Common myeloid progenitor, CD34-positive (primary cell): ENCODE measurements around the gene CLTCL1.
A peak's percentile ranks its signal among the peaks of the same experiment; 100 is the strongest.

Source experiments
- CTCF ChIA-PET: fragments of 350-600 bp; sonication (Branson Sonifier 250); formaldehyde crosslinking; loops from one replicate; lab custom pipeline; 2021; ENCODE audit warnings: antibody characterized with exemption; lab: Charles Lee
- POLR2A ChIA-PET: fragments of 350-600 bp; sonication (Branson Sonifier 250); formaldehyde crosslinking; loops from one replicate; lab custom pipeline; 2021; ENCODE audit warnings: antibody characterized with exemption; lab: Charles Lee
- DNase-seq, 3 donors: peaks; one replicate each; pipeline versions ENCODE4 v3.0.0 to v3.0.0-alpha.2; 2013
- H3K27ac ChIP-seq, 2 experiments: 1 replicate in 1 of 2; 2 replicates in 1 of 2; pipeline ENCODE4 v1.7.0; 2013; ENCODE audit warnings: inconsistent platforms in 2 of 2, low read length in 2 of 2, mild to moderate bottlenecking in 2 of 2, low read depth in 1 of 2, moderate library complexity in 1 of 2; ENCODE audit not compliant: severe bottlenecking in 2 of 2, insufficient read depth in 1 of 2, poor library complexity in 1 of 2
- H3K27me3 ChIP-seq, 5 experiments: replicated peaks in 2 of 5; 1 replicate in 3 of 5; 2 replicates in 2 of 5; pipeline versions ENCODE4 v1.6.1 to v1.7.0; 2013; ENCODE audit warnings: low read length in 4 of 5, mild to moderate bottlenecking in 2 of 5, moderate library complexity in 2 of 5, inconsistent platforms in 1 of 5; ENCODE audit not compliant: insufficient read depth in 5 of 5, control insufficient read depth in 4 of 5
- H3K36me3 ChIP-seq, 4 experiments: 1 replicate in 2 of 4; 2 replicates in 2 of 4; pipeline versions ENCODE4 v1.6.1 to v1.7.0; 2013; ENCODE audit warnings: low read length in 3 of 4, control low read depth in 1 of 4, mild to moderate bottlenecking in 1 of 4; ENCODE audit not compliant: control insufficient read depth in 4 of 4, insufficient read depth in 4 of 4
- H3K4me1 ChIP-seq, 4 experiments: 1 replicate in 3 of 4; 2 replicates in 1 of 4; pipeline versions ENCODE4 v1.6.1 to v1.7.1; 2013; ENCODE audit warnings: low read length in 3 of 4, mild to moderate bottlenecking in 3 of 4, control low read depth in 1 of 4, inconsistent platforms in 1 of 4, moderate library complexity in 1 of 4; ENCODE audit not compliant: control insufficient read depth in 4 of 4, insufficient read depth in 4 of 4; ENCODE audit errors: control extremely low read depth in 1 of 4
- H3K4me3 ChIP-seq, 7 experiments: 1 replicate in 4 of 7; 2 replicates in 3 of 7; pipeline versions ENCODE4 v1.5.1 to v1.7.0; 2013; ENCODE audit warnings: mild to moderate bottlenecking in 7 of 7, low read length in 6 of 7, moderate library complexity in 6 of 7, inconsistent platforms in 2 of 7, low read depth in 2 of 7, control low read depth in 1 of 7; ENCODE audit not compliant: insufficient read depth in 4 of 7, control insufficient read depth in 1 of 7; ENCODE audit errors: extremely low read depth in 1 of 7
- H3K9me3 ChIP-seq, 5 experiments: 1 replicate in 4 of 5; 2 replicates in 1 of 5; pipeline versions ENCODE4 v1.6.1 to v1.7.1; 2013; ENCODE audit warnings: low read length in 4 of 5, mild to moderate bottlenecking in 2 of 5, inconsistent platforms in 1 of 5, low read depth in 1 of 5, moderate library complexity in 1 of 5; ENCODE audit not compliant: control insufficient read depth in 4 of 5, insufficient read depth in 2 of 5; ENCODE audit errors: control extremely low read depth in 1 of 5
- WGBS: methylation state at CpG from one replicate; pipeline ENCODE4 v1.1.5; 2013; ENCODE audit not compliant: insufficient coverage; 5-methylcytosine and 5-hydroxymethylcytosine counted together

The CLTCL1 gene

GRCh38 chr22:19187716-19188563 lies 103.6 kb downstream of the CLTCL1 start:
- ChIA-PET CTCF (interaction anchor here (1.0 kb wide), 1 partner anchor 9 kb away, joined by 3 read pairs; no protein-coding TSS in a partner anchor), POLR2A (no interaction called here)
- H3K36me3 ChIP-seq: no peaks in the 10 kb centered on the region
- no peak for DNase-seq
- 100% methylated on average over 2 of the region's 6 CpGs for WGBS
- no peaks in the 10 kb centered on the region for H3K27me3 ChIP-seq
- H3K27ac ChIP-seq: no peak overlapping the region
- no peak overlapping the region for H3K4me3 ChIP-seq
- no peaks in the 10 kb centered on the region for H3K9me3 ChIP-seq
- H3K4me1 ChIP-seq: no peaks in the 10 kb centered on the region

DNA sequence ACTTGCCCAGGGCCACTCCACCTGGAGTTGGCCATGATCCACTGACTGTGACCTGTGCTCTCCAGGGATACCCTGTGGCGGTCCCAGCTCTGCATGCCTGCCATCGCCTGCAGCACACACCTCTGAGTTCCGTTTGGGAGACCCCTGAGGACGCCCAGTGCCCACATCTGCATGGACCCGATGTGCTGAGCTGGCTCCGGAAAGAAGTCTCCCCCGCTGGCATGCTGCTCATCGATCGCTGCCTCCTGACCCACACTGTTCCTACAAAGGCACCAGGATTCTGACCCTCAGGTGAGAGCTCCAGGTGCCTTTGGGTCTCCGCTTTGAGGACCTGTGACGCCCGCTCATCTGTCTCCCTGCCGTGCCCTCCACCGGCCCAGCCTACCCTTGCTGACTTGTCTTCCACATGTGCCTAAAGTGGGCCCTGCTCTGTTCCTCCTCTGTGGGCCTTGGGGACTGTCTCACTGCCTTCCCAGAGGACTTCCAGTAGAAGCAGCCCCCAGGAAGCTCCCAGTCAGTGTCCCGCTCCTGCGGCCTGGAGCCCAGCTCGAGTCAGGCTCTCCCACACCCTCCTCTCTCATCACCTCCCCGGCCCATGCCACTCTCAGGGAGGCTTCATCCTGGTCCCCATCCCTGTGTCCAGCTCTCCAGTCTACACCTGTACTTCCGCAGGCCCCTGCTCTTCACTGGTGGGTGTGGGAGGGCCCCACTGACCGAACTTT lies 107.1 kb downstream of the CLTCL1 start:
- Histone ChIP-seq H3K27me3 (peaks cover 0 to 1% (median 0%) of the 10 kb centered on the region in 5 experiments), H3K27ac (no peak overlapping the region), H3K9me3 (no peaks in the 10 kb centered on the region), H3K4me3 (no peak overlapping the region), H3K36me3 (no peaks in the 10 kb centered on the region), H3K4me1 (peaks cover 0 to 12% (median 7%) of the 10 kb centered on the region in 4 experiments)
- ChIA-PET CTCF (no interaction called here), POLR2A (no interaction called here)
- WGBS: 97% methylated on average over 20 of the region's 20 CpGs
- DNase-seq: no peak

DNA sequence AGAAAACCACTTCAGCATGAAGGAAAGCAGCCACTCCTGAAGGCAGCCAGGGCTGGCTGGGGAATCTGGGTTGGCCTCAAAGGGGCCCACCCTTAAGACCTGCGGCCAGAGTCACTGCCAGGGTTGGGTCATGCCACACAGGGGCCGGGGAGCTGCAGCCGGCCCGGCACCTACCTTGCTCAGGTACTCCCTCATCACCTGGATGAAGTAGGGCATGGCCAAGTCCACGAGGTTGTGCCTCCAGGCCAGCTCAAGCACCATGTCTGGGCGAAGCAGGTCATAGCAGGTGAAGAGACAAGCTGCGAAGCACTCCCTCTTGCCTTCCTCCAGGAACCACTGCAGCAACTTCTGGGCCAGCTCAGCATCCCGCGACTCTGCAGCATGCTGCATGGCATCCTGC lies 108.3 kb downstream of the CLTCL1 start:
- H3K4me3 ChIP-seq: no peak overlapping the region
- no peak overlapping the region for H3K27ac ChIP-seq
- peaks cover 0 to 1% (median 0%) of the 10 kb centered on the region in 5 experiments for H3K27me3 ChIP-seq
- H3K36me3 ChIP-seq: no peaks in the 10 kb centered on the region
- CTCF ChIA-PET: interaction anchor here (1.0 kb wide), 1 partner anchor 12 kb away, joined by 3 read pairs; no protein-coding TSS in a partner anchor
- H3K4me1 ChIP-seq: peaks cover 0 to 19% (median 13%) of the 10 kb centered on the region in 4 experiments
- POLR2A ChIA-PET: no interaction called here
- WGBS: 92% methylated on average over 9 of the region's 9 CpGs
- H3K9me3 ChIP-seq: no peaks in the 10 kb centered on the region
- DNase-seq: no peak

GRCh38 chr22:19182472-19183157 lies 108.9 kb downstream of the CLTCL1 start:
- CTCF ChIA-PET: interaction anchor here (1.0 kb wide), 1 partner anchor 13 kb away, joined by 3 read pairs; no protein-coding TSS in a partner anchor
- no peak overlapping the region for H3K27ac ChIP-seq
- H3K36me3 ChIP-seq: no peaks in the 10 kb centered on the region
- peaks cover 0 to 1% (median 0%) of the 10 kb centered on the region in 5 experiments for H3K27me3 ChIP-seq
- H3K4me3 ChIP-seq: no peak overlapping the region
- no peak for DNase-seq
- POLR2A ChIA-PET: no interaction called here
- WGBS: 82% methylated on average over 9 of the region's 9 CpGs
- no peaks in the 10 kb centered on the region for H3K9me3 ChIP-seq
- H3K4me1 ChIP-seq: peaks cover 0 to 21% (median 17%) of the 10 kb centered on the region in 4 experiments

- ChIA-PET CTCF (no interaction called here), POLR2A (no interaction called here)
- DNase-seq: peak in 2 of 3 donors; percentile 36 to 38
- H3K27me3 ChIP-seq: peaks cover 0 to 1% (median 0%) of the 10 kb centered on the region in 5 experiments
- no peaks in the 10 kb centered on the region for H3K9me3 ChIP-seq
- H3K4me3 ChIP-seq: no peak overlapping the region
- H3K4me1 ChIP-seq: peaks cover 0 to 28% (median 21%) of the 10 kb centered on the region in 4 experiments
- H3K36me3 ChIP-seq: peaks cover 0 to 3% (median 0%) of the 10 kb centered on the region in 4 experiments
- WGBS: 50% methylated on average over 9 of the region's 12 CpGs
- H3K27ac ChIP-seq: no peak overlapping the region
These were observed 109.6 kb downstream of the CLTCL1 start for GRCh38 chr22:19181786-19182471.

DNA sequence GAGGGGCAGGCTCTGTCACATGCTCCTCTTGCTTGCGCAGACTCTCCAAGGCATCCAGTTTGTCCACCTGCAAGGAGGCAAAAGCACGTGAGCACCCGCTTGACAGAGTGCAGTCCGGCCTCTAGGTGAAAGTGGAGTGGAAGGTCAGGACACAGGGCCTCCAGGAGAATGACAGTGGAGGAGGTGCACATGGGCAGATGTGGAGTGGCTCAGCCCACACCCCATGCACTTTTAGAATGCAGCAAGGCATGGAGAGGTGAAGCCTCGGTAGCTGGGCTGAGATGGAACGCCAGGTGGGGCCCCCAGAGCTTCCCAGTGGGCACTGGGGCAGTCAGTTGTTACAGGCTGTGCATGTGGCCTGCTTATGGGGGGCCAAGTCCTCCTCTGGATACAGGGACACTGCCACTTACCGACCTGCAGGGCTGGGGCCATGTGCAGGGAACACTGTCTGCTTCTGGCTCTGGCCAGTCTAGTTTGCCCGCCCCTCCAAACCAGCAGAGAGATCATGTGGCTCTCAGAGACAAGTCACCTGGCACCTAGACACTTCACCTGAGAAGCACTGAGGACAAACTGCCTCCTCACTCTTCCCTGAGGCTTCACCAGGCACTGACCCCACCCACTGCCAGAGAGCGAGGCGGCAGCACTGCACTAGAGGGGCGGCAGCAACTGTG lies 110.6 kb downstream of the CLTCL1 start:
- 93% methylated on average over 8 of the region's 11 CpGs for WGBS
- H3K4me3 ChIP-seq: no peak overlapping the region
- POLR2A ChIA-PET: no interaction called here
- H3K27ac ChIP-seq: no peak overlapping the region
- H3K4me1 ChIP-seq: peaks cover 0 to 32% (median 25%) of the 10 kb centered on the region in 4 experiments
- DNase-seq: no peak
- CTCF ChIA-PET: no interaction called here
- no peaks in the 10 kb centered on the region for H3K9me3 ChIP-seq
- H3K27me3 ChIP-seq: peaks cover 0 to 1% (median 0%) of the 10 kb centered on the region in 5 experiments
- H3K36me3 ChIP-seq: peaks cover 0 to 13% (median under 1%) of the 10 kb centered on the region in 4 experiments
